ENCODE results near the gene IFT122.
"Not testable (repeated sequence)": the region's sequence is repeated elsewhere in the genome, so short reads cannot be mapped to it uniquely, and the experiment has no call there.

Gene IFT122

GRCh38 chr3:129543156-129543790 lies 103.2 kb downstream of the IFT122 start, which contains the start of gene H1-8:
TSS of gene H1-8 (plus strand) at chr3:129543175. CDS start at chr3:129543219, 44 bp downstream.
- DNase-seq, result no peak

DNA sequence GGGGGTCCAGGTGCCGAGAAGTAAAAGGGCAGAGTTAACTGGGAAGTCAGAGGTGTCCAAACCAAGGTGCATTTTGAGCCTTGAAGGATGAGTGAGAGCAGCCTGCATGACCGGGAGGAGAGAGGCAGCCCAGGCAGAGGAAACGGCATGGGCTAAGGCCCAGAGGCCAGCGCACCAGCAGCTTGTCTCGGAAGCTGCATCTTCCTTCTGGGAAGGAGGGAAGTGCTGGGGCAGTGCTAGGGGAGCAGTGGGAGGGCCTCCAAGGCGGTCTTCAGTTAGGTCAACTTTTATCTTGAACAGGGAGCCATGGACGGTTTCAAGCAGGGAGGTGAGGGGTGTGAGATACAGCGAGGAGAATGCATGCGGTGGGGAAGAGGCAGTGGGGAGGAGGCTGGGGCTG lies 104.0 kb downstream of the IFT122 start:
- DNase-seq, result no peak

DNA sequence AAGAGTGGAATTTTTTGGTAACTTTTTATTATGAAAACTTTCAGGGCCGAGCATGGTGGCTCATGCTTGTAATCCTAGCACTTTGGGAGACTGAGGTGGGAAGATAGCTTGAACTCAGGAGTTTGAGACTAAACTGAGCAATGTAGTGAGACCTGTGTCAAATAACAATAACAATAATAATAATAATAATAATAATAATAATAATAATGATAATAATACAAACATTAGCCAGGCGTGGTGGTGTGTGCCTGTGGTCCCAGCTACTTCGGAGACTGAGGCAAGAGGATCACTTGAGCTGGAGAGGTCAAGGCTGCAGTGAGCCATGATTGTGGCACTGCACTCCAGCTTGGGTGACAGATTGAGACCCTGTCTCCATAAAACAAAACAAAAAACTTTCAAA lies 105.9 kb downstream of the IFT122 start:
- DNase-seq, result not testable (repeated sequence)

DNA sequence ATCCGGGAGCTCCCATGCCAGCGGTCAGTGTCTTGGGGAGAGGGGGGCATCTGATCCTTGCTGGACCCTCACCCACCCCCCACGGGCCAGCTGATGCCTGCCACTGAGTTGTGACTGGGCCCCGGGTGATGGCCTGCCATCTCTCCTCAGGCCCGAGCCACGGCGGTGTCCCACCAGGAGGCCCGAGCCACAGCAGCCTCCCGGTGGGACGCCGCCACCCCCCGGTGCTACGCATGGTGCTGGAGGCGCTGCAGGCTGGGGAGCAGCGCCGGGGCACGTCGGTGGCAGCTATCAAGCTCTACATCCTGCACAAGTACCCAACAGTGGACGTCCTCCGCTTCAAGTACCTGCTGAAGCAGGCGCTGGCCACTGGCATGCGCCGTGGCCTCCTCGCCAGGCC lies 107.2 kb downstream of the IFT122 start:
- no peak for DNase-seq

GRCh38 chr3:129548104-129548965 lies 108.3 kb downstream of the IFT122 start:
- no peak for DNase-seq

- no peak for DNase-seq
These were observed 109.2 kb downstream of the IFT122 start for GRCh38 chr3:129549006-129549800.

GRCh38 chr3:129549805-129550204 lies 109.8 kb downstream of the IFT122 start:
- no peak for DNase-seq

DNA sequence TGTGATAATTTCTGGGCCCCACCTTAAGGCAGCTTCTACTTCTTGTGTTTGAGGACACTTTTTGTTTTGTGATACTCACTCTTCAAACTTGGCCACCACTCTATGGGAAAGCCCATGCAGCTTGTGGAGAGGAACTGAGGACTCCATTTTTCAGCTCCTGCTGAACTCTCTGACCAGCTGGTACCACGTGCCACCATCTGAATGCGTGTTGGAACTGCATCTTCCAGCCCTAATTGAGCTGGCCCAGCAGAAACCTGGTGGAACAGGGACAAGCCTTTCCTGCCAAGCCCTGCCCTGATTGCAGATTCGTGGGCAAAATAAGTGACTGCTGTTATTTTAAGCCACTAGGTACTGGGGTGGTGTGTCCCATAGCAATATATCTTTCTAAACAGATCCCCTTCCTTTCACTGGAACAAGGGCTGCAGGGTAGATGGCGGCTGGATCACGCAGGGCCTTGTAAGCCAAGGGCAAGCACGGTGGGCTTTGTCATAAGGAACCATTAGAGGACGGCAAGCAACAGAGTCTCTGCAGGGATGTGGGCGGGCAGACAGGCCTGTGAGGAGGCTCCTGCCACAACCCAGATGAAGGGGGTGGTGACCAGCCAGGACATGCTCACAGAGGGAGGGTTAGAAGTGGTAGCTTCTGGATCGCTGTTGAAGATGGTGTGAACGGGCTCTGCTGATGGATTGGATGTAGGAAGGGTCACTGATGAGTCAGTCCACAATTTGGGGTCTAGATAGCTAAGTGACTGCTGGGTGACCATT lies 112.4 kb downstream of the IFT122 start:
- DNase-seq, result no peak

DNA sequence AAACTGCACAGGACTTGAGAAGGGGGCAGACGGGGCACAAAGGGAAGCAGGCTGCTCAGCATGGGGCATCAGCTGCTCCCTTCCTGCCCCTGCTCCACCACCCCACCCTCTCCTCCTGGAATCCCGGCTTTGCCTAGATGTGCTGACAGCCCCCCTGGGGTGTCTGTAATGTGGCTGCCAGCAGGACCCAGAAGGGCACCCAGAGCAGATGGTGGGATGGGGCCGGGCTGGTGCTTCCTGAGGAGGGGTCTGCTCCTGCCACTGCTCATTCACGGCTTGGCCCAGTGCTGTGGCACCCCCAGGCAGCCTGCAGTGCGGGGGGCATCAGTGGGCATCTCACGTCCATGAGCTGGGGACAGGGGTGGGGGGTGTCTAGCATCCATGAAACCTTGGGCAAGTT lies 113.1 kb downstream of the IFT122 start:
- peak in 1 of 2 experiments; percentile 49 for DNase-seq

GRCh38 chr3:129553719-129554118 lies 113.7 kb downstream of the IFT122 start:
- DNase-seq, result peak in 1 of 2 experiments; percentile 42

GRCh38 chr3:129554356-129555152 lies 114.5 kb downstream of the IFT122 start:
- no peak for DNase-seq

- no peak for DNase-seq
These were observed 115.1 kb downstream of the IFT122 start for GRCh38 chr3:129555153-129555550.

- no peak for DNase-seq
These were observed 115.8 kb downstream of the IFT122 start for GRCh38 chr3:129555616-129556357.

DNA sequence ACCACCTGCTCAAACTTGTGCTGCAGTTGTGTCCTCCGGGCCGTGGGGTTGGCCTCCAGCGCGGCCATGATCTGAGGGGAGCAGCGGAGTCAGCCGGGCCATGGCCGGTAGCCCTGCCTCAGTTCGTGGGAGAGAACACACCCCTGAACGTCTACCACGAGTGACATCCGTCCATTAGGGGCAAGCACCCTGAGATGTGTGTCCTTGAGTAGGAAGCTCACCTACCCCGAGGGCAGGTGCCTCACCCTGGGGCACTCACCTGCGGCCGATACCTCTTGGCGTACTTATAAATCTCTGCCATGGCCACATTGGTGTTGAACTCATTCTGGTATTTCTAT lies 116.3 kb downstream of the IFT122 start:
- DNase-seq, result no peak

DNA sequence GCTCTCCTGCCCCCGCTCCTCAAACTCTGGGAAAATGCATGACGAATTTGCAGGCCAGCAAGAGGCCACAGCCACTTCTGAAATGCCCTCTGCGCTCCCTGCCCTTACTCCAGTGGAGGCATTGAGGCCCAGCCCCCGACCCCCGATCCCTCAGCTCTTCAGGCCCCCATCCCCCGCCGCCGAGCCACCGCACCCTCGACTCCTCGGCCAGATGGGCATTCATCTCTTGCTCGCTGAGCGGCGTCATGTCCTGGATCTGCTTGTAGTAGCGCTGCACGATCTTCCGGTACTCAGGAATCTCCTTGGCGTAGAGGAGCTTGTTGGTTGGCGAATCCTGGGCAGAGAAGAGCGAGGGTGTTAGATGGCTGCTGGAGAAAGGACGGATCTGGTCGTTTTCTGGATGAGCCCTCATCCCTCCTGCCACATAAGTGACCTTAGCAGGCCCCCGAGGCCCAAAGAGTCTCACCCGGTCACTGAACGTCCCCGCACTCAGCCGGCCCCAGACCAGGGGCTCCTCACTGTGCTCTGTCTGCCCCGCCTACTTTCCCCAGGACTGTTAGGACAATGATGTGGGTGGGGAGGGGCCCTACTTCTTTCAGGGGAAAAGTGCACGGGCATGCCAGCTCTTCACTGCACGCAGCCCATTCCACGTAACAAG lies 117.0 kb downstream of the IFT122 start:
- no peak for DNase-seq

DNA sequence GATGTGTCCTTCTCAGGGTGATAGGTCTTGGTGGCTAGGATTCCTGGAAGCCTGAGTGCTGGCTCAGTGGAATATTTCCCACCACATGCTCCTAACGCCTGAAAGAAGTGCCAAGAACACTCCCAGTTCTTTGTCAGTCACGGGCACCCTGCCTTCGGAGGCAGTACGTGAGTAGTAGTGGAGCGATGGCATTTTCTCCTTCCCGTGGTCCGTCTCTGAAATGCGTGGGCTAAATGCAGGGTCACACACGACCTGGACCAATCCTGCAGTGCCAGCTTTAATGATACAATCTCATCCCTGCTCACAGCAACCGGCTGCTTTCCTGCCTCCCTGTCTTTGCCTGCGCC lies 117.5 kb downstream of the IFT122 start:
- no peak for DNase-seq

DNA sequence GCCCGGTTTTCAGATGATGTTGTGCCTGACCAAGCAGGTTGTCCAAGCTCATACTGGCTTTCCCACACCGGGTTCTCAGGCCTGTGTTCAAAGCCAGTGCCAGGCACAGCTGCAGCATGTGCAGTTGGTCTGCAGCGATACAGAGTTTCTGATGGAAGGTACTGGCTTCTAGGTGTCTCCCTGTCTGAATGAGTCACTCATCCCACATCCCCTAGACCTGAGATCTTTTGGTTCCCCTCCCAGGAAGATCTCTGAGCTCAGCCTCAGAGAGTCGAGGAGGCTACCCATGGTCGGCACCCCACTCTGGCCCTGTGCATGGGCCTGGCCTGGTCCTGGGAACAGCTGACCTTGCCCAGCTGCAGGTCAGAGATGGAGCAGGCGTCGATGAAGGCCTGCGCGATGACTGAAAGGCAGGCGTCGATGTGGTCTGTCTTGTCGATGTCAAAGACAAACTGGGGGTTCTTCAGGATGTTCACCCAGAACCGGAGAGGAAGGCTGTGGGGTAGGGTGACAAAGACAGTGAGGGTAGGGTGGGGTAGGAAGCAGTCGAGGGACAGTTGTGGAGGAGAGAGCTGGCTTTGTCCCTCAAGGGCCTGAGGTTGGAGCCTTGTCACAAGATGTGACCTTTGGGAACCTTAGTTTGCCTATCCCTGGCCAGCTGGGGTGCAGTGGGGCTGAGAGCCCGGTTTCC lies 118.2 kb downstream of the IFT122 start:
- no peak for DNase-seq

DNA sequence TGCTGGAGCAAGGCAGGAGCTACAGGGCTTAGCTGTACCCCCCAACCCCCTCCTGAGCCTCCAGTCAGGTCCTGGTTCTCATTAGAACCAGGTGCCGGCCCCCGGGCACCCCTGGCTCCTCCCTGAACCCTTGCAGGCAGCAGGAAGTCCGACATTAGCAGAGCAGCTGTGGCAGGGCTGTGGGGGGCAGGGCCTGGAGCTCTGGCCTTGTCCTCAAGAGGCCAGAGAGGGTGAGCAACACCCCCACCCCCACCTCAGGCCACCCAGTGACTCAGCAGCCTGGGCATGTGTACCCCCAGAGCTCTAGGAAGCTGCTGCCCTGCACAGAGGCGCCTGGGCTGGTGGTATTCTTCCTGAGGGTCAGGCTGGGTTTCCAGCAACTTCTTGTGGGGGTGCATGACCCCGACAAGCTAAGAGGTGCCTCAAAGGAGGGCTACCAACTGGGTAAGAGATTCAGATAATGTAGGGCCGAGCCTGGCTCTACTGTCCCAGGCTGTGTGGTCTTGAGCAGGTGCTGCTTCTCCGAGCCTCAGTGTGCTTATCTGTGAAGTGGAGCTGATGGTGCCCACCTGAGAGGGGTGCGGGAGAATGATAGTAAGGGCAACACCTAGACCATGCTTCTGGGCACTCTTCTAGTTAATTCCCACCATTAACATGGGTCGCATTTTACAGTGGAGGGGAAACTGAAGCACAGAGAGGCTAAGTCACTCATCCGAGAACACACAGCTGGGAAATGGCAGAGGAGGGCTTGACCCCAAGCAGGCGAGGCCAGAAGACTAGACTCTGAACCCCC lies 118.9 kb downstream of the IFT122 start:
- no peak for DNase-seq

DNA sequence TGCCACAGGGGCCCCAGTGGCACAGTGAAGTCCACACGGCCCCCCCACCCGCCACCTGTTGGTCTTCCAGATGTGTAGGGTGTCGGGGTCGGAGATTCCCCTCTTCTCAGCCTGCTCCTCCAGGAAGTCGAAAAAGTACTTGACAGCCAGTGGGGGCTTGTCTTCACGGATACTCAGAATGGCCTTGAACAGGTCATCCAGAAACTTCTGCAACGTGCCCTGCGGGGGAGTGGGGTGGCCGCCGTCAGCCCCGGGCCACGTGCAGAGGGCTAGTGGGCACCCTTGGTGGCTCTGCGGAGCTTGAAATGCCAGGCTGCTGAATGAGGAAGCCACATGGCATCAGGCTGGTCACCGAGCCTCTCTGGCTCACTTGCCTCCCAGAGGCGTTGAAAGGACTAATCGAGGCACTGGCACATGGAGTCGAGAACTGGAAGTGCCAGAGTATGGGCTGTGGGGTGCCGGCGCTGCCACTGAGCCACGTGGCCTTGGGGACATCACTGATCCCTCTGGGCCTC lies 119.6 kb downstream of the IFT122 start:
- DNase-seq, result no peak

Measured in NCI-H524 (cell line).